MCF 10A (cell line): ENCODE measurements around the gene MAML2. TPM values are rescaled to one million over a fixed set of nuclear protein-coding genes. Genes with fewer than 3 reads are reported as not detected.
A peak's percentile ranks its signal among the peaks of the same experiment; 100 is the strongest.

Experiments used
- BruUV-seq: library from RNA; stranded (reverse); fragments of 400-500 nt; replicated peaks from 2 replicates; lab custom pipeline; 2021; lab: Mats Ljungman, UMichigan
- CTCF ChIA-PET: fragments of 300-600 bp; sonication (Branson Sonifier 250); formaldehyde crosslinking; extraction: SDS; loops from one replicate; lab custom pipeline; 2021; ENCODE audit warnings: antibody characterized with exemption, inconsistent platforms; lab: Yijun Ruan, JAX
- POLR2A ChIA-PET: fragments of 300-600, 350-650 bp; sonication (Branson Sonifier 250); formaldehyde crosslinking; extraction: SDS; loops from one replicate; lab custom pipeline; 2020; ENCODE audit warnings: antibody characterized with exemption, inconsistent platforms; lab: Yijun Ruan, JAX
- DNase-seq: peaks from one replicate; pipeline ENCODE4 v3.0.0-alpha.2; 2018; ENCODE audit not compliant: unreplicated experiment
- H3K27ac Mint-ChIP-seq: one replicate; pipeline ENCODE4 v1.8.0; 2022; ENCODE audit warnings: mild to moderate bottlenecking, low read depth, mixed read lengths; ENCODE audit not compliant: unreplicated experiment
- H3K27me3 Mint-ChIP-seq: one replicate; pipeline ENCODE4 v1.8.0; 2022; ENCODE audit warnings: mixed read lengths; ENCODE audit not compliant: insufficient read depth, unreplicated experiment
- H3K36me3 Mint-ChIP-seq: one replicate; pipeline ENCODE4 v1.8.0; 2022; ENCODE audit warnings: mild to moderate bottlenecking, moderate library complexity, mixed read lengths; ENCODE audit not compliant: insufficient read depth, unreplicated experiment
- H3K4me1 Mint-ChIP-seq: one replicate; pipeline ENCODE4 v1.8.0; 2022; ENCODE audit warnings: mixed read lengths; ENCODE audit not compliant: insufficient read depth, unreplicated experiment
- H3K4me3 Mint-ChIP-seq: one replicate; pipeline ENCODE4 v1.8.0; 2022; ENCODE audit warnings: mild to moderate bottlenecking, moderate library complexity, mixed read lengths; ENCODE audit not compliant: unreplicated experiment
- H3K9me3 Mint-ChIP-seq: one replicate; pipeline ENCODE4 v1.8.0; 2022; ENCODE audit warnings: mixed read lengths; ENCODE audit not compliant: unreplicated experiment
- CTCF ChIP-seq: fragments of 200-600 bp; IDR thresholded peaks from one replicate; pipeline ENCODE4 v1.8.0; 2022; ENCODE audit warnings: antibody characterized with exemption, mild to moderate bottlenecking; ENCODE audit not compliant: unreplicated experiment
- intact Hi-C: fragments of 100-400 bp; cut with micrococcal nuclease; formaldehyde crosslinking; loops from 2 replicates; pipeline ENCODE4 v1.14.1; 2022
- total RNA-seq: library from RNA; stranded (reverse); gene quantifications from 2 replicates; pipeline ENCODE4 v1.2.3, GENCODE V29; 2022

Gene MAML2
- total RNA-seq, 1 experiment from 2014 or later: 8.6 TPM

GRCh38 chr11:96322775-96323641 is 20.0 kb downstream of the MAML2 start:
- Mint-ChIP-seq H3K9me3 (no peaks in the 10 kb centered on the region), H3K4me1 (peaks cover 15% of the 10 kb centered on the region), H3K27ac (no peak overlapping the region), H3K36me3 (no peaks in the 10 kb centered on the region), H3K4me3 (no peak overlapping the region), H3K27me3 (no peaks in the 10 kb centered on the region)
- BruUV-seq: no TSS peak
- TF ChIP-seq CTCF: no peak
- ChIA-PET POLR2A (interaction anchor here (0.6 to 1.6 kb wide), 4 partner anchors 11 to 209 kb away, joined by 3 to 4 read pairs (median 3); no protein-coding TSS in a partner anchor), CTCF (interaction anchor here (1.0 to 1.7 kb wide), 2 partner anchors 11 to 18 kb away, joined by 4 to 7 read pairs; no protein-coding TSS in a partner anchor)
- intact Hi-C loops: no loop called here
- DNase-seq: no peak

GRCh38 chr11:96321091-96321490 is 21.9 kb downstream of the MAML2 start:
- no peak for TF ChIP-seq CTCF
- CTCF ChIA-PET: no interaction called here
- no peak for DNase-seq
- Mint-ChIP-seq H3K4me1 (peaks cover 15% of the 10 kb centered on the region), H3K27ac (peak overlapping the region; percentile 9), H3K36me3 (no peaks in the 10 kb centered on the region), H3K9me3 (no peaks in the 10 kb centered on the region), H3K27me3 (no peaks in the 10 kb centered on the region), H3K4me3 (no peak overlapping the region)
- POLR2A ChIA-PET: interaction anchor here (1.5 to 2.1 kb wide), 2 partner anchors 10 to 19 kb away, joined by 5 to 8 read pairs; no protein-coding TSS in a partner anchor
- intact Hi-C loops: no loop called here
- no TSS peak for BruUV-seq

- CTCF ChIA-PET: interaction anchor here (1.5 to 1.6 kb wide), 2 partner anchors 23 to 74 kb away, joined by 3 to 4 read pairs; partner anchors contain the start of gene MAML2
- POLR2A ChIA-PET: interaction anchor here (0.6 to 2.1 kb wide), 2 partner anchors 9 to 77 kb away, joined by 3 to 8 read pairs; no protein-coding TSS in a partner anchor
- intact Hi-C loops: no loop called here
These were observed 22.9 kb downstream of the MAML2 start for GRCh38 chr11:96319898-96320656.

More at GRCh38 chr11:96319898-96320656, 22.9 kb downstream of the MAML2 start:
- no peak for TF ChIP-seq CTCF
- Mint-ChIP-seq H3K27me3 (no peaks in the 10 kb centered on the region), H3K4me1 (peaks cover 14% of the 10 kb centered on the region), H3K4me3 (no peak overlapping the region), H3K36me3 (no peaks in the 10 kb centered on the region), H3K9me3 (no peaks in the 10 kb centered on the region), H3K27ac (no peak overlapping the region)
- BruUV-seq: no TSS peak
- DNase-seq: no peak
